H9 (cell line): ENCODE results near the gene FANCC. TPM values are rescaled to one million over a fixed set of nuclear protein-coding genes. Genes with fewer than 3 reads are reported as not detected.

Experiments
- DNase-seq: peaks from one replicate; pipeline ENCODE4 v3.0.0-alpha.2; 2017
- H2AFZ ChIP-seq: one replicate; pipeline ENCODE4 v1.6.1; 2013; ENCODE audit warnings: mild to moderate bottlenecking, low read length, control low read depth, moderate library complexity
- H2AK5ac ChIP-seq: 2 replicates; pipeline ENCODE4 v1.6.1; 2013; ENCODE audit warnings: low read length, control low read depth, mixed read lengths; ENCODE audit not compliant: insufficient read length
- H2BK120ac ChIP-seq: one replicate; pipeline ENCODE4 v1.6.1; 2013; ENCODE audit warnings: low read depth, mild to moderate bottlenecking, low read length, control low read depth, inconsistent platforms; ENCODE audit not compliant: poor library complexity, severe bottlenecking
- H2BK12ac ChIP-seq: 2 replicates; pipeline ENCODE4 v1.6.1; 2013; ENCODE audit warnings: low read length, control low read depth, mixed read lengths, low read depth; ENCODE audit not compliant: insufficient read length
- H2BK15ac ChIP-seq: 2 replicates; pipeline ENCODE4 v1.6.1; 2013; ENCODE audit warnings: low read depth, low read length, control low read depth
- H2BK20ac ChIP-seq: one replicate; pipeline ENCODE4 v1.6.1; 2013; ENCODE audit warnings: low read depth, mild to moderate bottlenecking, low read length, control low read depth, inconsistent platforms; ENCODE audit not compliant: poor library complexity, severe bottlenecking
- H2BK5ac ChIP-seq: 2 replicates; pipeline ENCODE4 v1.6.1; 2013; ENCODE audit warnings: low read length, control low read depth, mixed read lengths; ENCODE audit not compliant: insufficient read length
- H3K14ac ChIP-seq: 2 replicates; pipeline ENCODE4 v1.6.1; 2013; ENCODE audit warnings: low read length, control low read depth; ENCODE audit not compliant: insufficient read depth
- H3K18ac ChIP-seq: 2 replicates; pipeline ENCODE4 v1.6.1; 2013; ENCODE audit warnings: low read depth, mild to moderate bottlenecking, mixed read lengths, low read length, control low read depth; ENCODE audit not compliant: insufficient read length
- H3K23ac ChIP-seq: 2 replicates; pipeline ENCODE4 v1.6.1; 2013; ENCODE audit warnings: low read length, control low read depth, mixed read lengths, low read depth; ENCODE audit not compliant: insufficient read length
- H3K23me2 ChIP-seq: 2 replicates; pipeline ENCODE4 v1.6.1; 2013; ENCODE audit warnings: low read depth, mild to moderate bottlenecking, mixed read lengths, low read length, control low read depth; ENCODE audit not compliant: insufficient read length, poor library complexity, severe bottlenecking
- H3K27ac ChIP-seq: 2 replicates; pipeline ENCODE4 v1.5.1; 2013; ENCODE audit warnings: low read length, control low read depth, mixed read lengths, low read depth; ENCODE audit not compliant: insufficient read length
- H3K27me3 ChIP-seq: 2 replicates; pipeline ENCODE4 v1.6.1; 2013; ENCODE audit warnings: low read length, control low read depth, inconsistent platforms; ENCODE audit not compliant: insufficient read depth
- H3K4ac ChIP-seq: 2 replicates; pipeline ENCODE4 v1.6.1; 2013; ENCODE audit warnings: low read depth, mild to moderate bottlenecking, control low read depth, inconsistent platforms, low read length, moderate library complexity
- H3K4me1 ChIP-seq: 2 replicates; pipeline ENCODE4 v1.6.1; 2013; ENCODE audit warnings: low read length, control low read depth, inconsistent platforms; ENCODE audit not compliant: insufficient read depth
- H3K4me2 ChIP-seq: 2 replicates; pipeline ENCODE4 v1.6.1; 2013; ENCODE audit warnings: low read length, control low read depth, mixed read lengths; ENCODE audit not compliant: insufficient read length, insufficient read depth
- H3K56ac ChIP-seq: 2 replicates; pipeline ENCODE4 v1.6.1; 2013; ENCODE audit warnings: low read depth, mild to moderate bottlenecking, mixed read lengths, low read length, control low read depth; ENCODE audit not compliant: insufficient read length
- H3K79me1 ChIP-seq: 2 replicates; pipeline ENCODE4 v1.6.1; 2013; ENCODE audit warnings: low read depth, mild to moderate bottlenecking, moderate library complexity, low read length, control low read depth, inconsistent platforms; ENCODE audit not compliant: insufficient read depth, poor library complexity, severe bottlenecking
- H3K79me2 ChIP-seq: 2 replicates; pipeline ENCODE4 v1.6.1; 2013; ENCODE audit warnings: low read length, control low read depth, inconsistent platforms; ENCODE audit not compliant: insufficient read depth
- H3K9ac ChIP-seq: 2 replicates; pipeline ENCODE4 v1.6.1; 2013; ENCODE audit warnings: low read length, control low read depth, mixed read lengths; ENCODE audit not compliant: insufficient read length; ENCODE audit errors: extremely low read depth
- H3K9me3 ChIP-seq: one replicate; pipeline ENCODE4 v1.6.1; 2013; ENCODE audit warnings: low read depth, low read length, inconsistent platforms; ENCODE audit not compliant: control insufficient read depth
- H3T11ph ChIP-seq: one replicate; pipeline ENCODE4 v1.6.1; 2013; ENCODE audit warnings: mild to moderate bottlenecking, low read length, control low read depth, inconsistent platforms
- H4K20me1 ChIP-seq: one replicate; pipeline ENCODE4 v1.6.1; 2013; ENCODE audit not compliant: control insufficient read depth, insufficient read length, insufficient read depth
- H4K5ac ChIP-seq: 2 replicates; pipeline ENCODE4 v1.6.1; 2013; ENCODE audit warnings: low read depth, mild to moderate bottlenecking, mixed read lengths, low read length, control low read depth; ENCODE audit not compliant: insufficient read length
- H4K8ac ChIP-seq: replicated peaks from 2 replicates; pipeline ENCODE4 v1.6.1; 2013; ENCODE audit warnings: low read length, control low read depth, mixed read lengths, low read depth; ENCODE audit not compliant: insufficient read length
- H4K91ac ChIP-seq: 2 replicates; pipeline ENCODE4 v1.6.1; 2013; ENCODE audit warnings: low read depth, mild to moderate bottlenecking, moderate library complexity, mixed read lengths, low read length, control low read depth; ENCODE audit not compliant: insufficient read length
- H3K27ac Mint-ChIP-seq, 3 experiments: 2 replicates in 2 of 3; 3 replicates in 1 of 3; pipeline ENCODE4 v1.8.0; 2020 to 2021; ENCODE audit warnings: mixed read lengths in 3 of 3, mild to moderate bottlenecking in 1 of 3, moderate library complexity in 1 of 3
- H3K27me3 Mint-ChIP-seq: 2 replicates; pipeline ENCODE4 v1.8.0; 2021; ENCODE audit warnings: low read depth, mild to moderate bottlenecking, moderate library complexity, mixed read lengths
- H3K36me3 Mint-ChIP-seq, 3 experiments: 2 replicates in 2 of 3; 3 replicates in 1 of 3; pipeline ENCODE4 v1.8.0; 2020 to 2021; ENCODE audit warnings: low read depth in 3 of 3, mixed read lengths in 3 of 3; ENCODE audit not compliant: insufficient read depth in 1 of 3
- H3K4me1 Mint-ChIP-seq, 2 experiments: 2 replicates each; pipeline ENCODE4 v1.8.0; 2020; ENCODE audit warnings: mixed read lengths in 2 of 2
- H3K4me3 Mint-ChIP-seq, 2 experiments: 2 replicates in 1 of 2; 3 replicates in 1 of 2; pipeline ENCODE4 v1.8.0; 2020 to 2021; ENCODE audit warnings: mild to moderate bottlenecking in 2 of 2, mixed read lengths in 2 of 2, moderate library complexity in 1 of 2
- H3K9me3 Mint-ChIP-seq, 2 experiments: 2 replicates in 1 of 2; 3 replicates in 1 of 2; pipeline ENCODE4 v1.8.0; 2020; ENCODE audit warnings: mild to moderate bottlenecking in 2 of 2, mixed read lengths in 2 of 2, moderate library complexity in 1 of 2
- CTCF ChIP-seq: fragments of 200-600 bp; sonication (generic); conservative IDR thresholded peaks from 3 replicates; pipeline ENCODE4 v1.8.0; 2021; ENCODE audit warnings: antibody characterized with exemption, mild to moderate bottlenecking
- WGBS: extraction: QIAGEN DNeasy Blood & Tissue Kit; methylation state at CpG from one replicate; pipeline ENCODE4 v1.1.7; 2013; ENCODE audit warnings: missing lambda C conversion rate, low lambda C conversion rate, mixed read lengths; ENCODE audit not compliant: insufficient read length; ENCODE audit errors: extremely low coverage; 5-methylcytosine and 5-hydroxymethylcytosine counted together
- total RNA-seq: library from RNA; stranded (reverse); gene quantifications from 2 replicates; pipeline ENCODE4 v1.2.1, GENCODE V29; 2021

FANCC gene
- total RNA-seq, 1 experiment from 2014 or later, result 14.6 TPM

GRCh38 chr9:95355500-95355899, 38.0 kb upstream of the FANCC start:
- Histone ChIP-seq H3K23me2 (no peaks in the 10 kb centered on the region), H3K27me3 (peaks cover 4% of the 10 kb centered on the region; the same call in 1 of the 2 replicates), H2BK20ac (no peak overlapping the region)

More at GRCh38 chr9:95355500-95355899, 38.0 kb upstream of the FANCC start:
- no peak overlapping the region for H3K4me3 Mint-ChIP-seq
- Histone ChIP-seq H2AK5ac (no peak overlapping the region), H2AFZ (no peak overlapping the region), H4K8ac (no peak overlapping the region), H3K79me2 (no peaks in the 10 kb centered on the region), H3K27ac (no peak overlapping the region), H3K4ac (no peak overlapping the region), H3K9me3 (no peaks in the 10 kb centered on the region), H2BK12ac (no peak overlapping the region), H2BK5ac (no peak overlapping the region), H3K4me1 (no peaks in the 10 kb centered on the region), H3K18ac (no peak overlapping the region), H4K20me1 (no peaks in the 10 kb centered on the region), H4K91ac (no peak overlapping the region), H3K9ac (no peak overlapping the region), H4K5ac (no peak overlapping the region), H3T11ph (no peak overlapping the region), H3K23ac (no peak overlapping the region), H3K14ac (no peak overlapping the region), H3K79me1 (no peaks in the 10 kb centered on the region), H3K56ac (no peak overlapping the region), H3K4me2 (no peak overlapping the region), H2BK120ac (no peak overlapping the region), H2BK15ac (no peak overlapping the region)
- no peak for DNase-seq
- H3K4me1 Mint-ChIP-seq, result no peaks in the 10 kb centered on the region
- no peaks in the 10 kb centered on the region for H3K36me3 Mint-ChIP-seq
- peaks cover 28% of the 10 kb centered on the region for H3K27me3 Mint-ChIP-seq
- H3K27ac Mint-ChIP-seq, result no peak overlapping the region
- no CpG with 5 or more reads among the region's 5 CpGs for WGBS
- no peak for TF ChIP-seq CTCF
- H3K9me3 Mint-ChIP-seq, result no peaks in the 10 kb centered on the region
